HG03095 (cell line): Measurements from ENCODE around the gene SFRP2.

Source experiments
- ATAC-seq: cut with Tn5 transposase; IDR thresholded peaks from one replicate; pipeline ENCODE4 v1.9.1; 2021; ENCODE audit warnings: moderate library complexity; ENCODE audit not compliant: unreplicated experiment

SFRP2 gene

DNA sequence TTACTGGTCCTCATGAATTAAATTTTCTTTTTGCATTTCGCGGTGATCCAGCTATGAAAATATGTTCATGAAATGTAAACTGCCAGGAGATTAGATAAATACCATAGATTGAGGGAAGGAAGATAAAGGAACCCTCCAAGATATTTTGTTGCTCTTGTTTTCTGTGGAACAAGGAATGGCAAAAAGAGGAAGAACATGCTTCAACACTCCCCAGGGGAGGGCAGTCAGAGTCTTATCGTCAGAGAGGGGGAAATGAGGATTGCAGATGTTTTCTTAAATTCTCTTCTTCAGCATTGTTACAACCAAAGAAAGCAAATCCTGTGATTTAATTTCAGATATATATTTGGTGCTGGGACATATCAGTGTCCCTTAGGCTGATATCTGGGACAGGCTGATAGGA is 9.5 kb upstream of the SFRP2 start:
- ATAC-seq, result no peak

DNA sequence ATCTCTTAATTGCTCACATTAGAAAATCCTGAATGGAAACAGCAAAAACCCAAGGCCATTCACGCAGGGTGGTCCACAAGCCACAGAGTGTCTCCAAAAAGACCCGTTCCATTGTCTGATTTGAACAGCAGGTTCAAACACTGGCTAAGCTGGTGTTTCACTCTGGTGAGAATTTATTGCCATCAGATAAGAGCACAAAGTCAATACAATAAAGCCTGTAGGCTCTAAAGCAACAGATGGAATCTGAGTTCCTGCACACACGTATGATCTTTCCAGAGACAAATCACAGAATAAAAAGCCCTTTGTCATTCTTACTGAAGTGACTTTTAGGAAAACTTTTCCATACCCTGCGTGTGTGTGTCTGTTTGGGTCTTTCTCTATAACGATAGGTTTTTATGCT is 5.1 kb upstream of the SFRP2 start:
- ATAC-seq, result no peak

DNA sequence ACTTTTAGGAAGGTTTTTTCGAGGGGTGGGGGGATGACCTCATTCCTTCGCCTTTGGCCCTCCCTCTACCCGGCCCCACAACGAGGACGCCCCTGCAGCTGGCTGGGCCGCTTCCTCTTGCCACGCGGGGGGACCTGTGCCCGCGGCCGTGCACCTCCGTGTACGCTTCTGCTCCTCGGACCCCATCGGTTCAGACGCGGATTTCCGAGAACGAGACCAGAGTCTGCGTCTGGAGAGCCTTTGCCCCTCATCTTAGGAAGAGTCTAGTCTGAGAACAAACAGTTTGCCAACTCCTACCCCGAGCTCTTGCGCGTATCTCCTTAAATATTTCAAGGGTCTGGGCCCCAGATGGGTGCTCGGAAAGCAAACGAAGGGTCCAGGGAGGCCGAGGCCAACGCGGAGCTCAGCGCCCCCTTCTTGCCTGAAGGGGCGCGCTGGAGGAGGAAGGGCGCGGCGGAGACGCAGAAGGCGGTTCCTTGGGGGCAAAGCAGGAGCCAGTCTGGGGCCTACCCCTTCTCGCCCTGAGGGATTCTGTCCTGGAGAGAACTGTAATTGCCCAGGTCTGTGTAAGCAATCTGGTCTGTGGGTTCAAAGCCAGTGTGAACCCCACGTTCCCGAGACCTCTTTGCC is 3.9 kb upstream of the SFRP2 start:
- no peak for ATAC-seq

DNA sequence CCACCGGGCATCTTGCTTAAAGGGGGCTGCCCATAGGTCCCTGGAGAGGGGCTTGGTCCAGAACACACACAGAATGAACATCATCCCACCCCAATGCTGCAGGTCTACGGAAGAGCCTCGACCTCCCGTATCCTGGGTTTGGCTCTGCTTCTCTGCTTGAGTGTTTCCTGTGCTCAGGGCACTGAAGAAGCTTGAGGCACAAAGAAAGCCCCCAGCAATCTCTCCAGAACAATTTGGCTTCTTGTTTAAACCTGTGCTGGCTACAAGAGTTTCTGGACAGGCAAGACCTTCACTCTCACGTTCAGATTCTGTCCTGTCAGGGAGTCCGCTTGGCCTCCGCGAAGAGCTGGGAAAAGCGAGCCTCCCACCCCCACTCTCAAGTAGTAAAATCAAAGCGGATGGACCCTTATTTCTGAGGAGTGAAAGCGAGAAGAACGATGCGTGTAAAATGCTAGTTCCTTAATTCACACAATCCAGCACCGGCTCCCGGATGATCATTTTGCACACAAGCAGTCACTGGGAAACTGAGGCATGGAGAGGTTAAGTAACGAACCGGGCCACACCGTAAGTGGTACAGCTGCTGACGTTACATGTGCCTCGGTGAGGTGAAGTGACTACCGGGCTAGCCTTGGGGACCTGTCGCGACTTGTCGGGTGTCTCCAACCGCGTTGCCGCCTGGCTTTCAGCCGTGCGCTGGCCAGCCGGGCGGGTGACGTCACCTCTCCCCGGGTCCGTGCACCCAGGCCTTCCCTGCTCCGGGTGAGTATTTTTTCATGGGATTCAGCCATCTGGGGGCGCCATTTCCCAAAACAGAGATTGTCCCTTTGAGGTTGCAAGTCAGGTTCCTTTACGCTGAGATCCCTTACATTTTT is 3.1 kb upstream of the SFRP2 start:
- no peak for ATAC-seq

DNA sequence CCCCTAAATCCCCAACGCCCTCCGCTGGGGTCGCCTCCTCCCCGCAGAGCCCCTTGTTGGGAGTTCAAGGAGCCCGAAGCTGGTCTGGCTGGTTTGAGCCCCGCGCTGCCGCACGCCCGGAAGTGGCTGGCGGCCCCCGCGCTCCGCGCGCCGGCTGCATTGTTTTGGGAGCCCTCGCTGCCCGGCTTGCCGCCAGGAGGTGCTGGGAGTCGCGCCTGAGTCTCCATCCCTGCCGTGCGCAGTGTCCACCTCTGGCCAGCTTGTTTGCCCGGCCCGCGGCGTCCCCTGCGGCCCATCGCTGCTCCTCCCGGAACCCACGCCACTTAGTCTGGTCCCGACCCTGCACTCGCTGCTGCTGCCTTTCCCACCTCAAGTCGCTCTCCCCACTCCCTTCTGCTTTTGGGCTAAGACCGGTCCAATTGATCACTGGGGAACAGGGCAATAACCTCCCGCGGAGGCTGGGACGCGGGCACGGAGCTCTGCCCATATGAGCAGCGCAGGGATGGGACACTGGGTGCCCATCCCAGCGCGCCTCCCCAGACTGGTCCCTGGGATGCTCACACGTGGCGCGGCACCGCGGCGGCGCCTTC is 2.2 kb upstream of the SFRP2 start:
- no peak for ATAC-seq

DNA sequence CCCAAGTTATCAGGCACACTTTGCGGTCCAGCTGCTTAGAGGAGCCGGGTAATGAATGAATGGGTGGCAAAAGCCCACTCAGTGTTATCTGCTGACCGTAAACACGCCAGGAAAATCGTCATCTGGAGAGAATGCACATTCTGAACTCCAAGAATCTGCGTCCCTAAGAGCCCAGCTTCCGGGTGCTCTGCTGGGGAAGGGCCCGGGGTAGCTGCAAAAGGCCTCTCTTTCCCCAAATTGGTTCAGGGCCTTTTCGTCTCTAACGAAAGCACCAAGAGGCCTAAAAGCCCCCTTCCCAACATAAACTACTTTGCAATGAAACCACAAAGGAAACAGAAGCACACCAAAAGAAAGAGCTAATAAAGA is 1.6 kb upstream of the SFRP2 start:
- no peak for ATAC-seq

DNA sequence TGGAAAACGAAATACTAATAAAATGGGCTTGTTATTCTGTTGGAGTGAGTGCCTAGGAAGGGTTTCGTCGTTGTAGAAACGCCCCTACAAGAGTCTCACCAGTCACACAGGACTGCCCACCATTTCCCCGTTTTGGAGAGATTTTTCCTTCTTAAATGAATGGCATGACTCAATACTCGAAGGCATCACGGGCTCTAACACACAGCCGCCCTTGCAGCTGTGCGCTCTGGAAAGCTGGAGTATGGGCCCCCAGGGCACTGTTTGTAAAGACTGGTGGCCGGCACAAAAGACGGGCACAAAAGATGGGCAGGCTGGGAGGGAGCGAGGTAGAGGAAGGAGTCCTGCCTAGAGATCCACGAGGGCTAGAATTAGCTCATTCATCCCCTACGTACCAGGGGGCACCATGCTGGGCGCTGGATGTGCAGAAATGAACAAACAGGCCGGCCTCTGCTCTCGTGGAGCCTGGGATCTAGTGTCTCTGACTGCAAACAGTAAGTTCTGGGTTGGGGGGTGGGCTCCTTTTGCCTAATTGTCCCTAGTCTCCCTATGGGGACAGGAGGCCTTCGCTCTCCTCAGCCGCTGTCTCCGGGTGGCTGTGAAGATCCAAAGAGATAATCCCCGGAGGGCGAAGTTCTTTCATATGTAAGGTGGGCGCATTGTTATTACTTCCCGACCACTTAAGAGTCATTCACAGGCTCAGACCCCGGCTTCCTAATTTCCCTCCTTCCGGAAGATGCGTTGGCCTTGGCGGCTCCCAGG is 1.0 kb upstream of the SFRP2 start:
- no peak for ATAC-seq

DNA sequence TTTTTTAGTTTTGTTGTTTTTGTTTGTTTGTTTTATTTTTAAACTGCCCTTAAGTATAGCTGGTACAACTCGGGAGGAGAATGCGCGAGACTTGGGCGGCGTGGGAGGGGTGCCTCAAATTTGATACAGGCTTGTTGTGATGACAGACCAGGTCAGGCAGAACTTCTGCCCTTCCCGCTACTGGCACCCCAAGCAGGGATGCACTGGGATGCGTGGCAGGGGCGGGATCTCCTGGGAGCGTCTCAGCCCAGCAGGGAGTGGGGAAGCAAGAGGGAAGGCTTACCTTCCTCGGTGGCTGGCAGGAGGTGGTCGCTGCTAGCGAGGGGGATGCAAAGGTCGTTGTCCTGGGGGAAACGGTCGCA is 851 bp downstream of the SFRP2 start:
- no peak for ATAC-seq

DNA sequence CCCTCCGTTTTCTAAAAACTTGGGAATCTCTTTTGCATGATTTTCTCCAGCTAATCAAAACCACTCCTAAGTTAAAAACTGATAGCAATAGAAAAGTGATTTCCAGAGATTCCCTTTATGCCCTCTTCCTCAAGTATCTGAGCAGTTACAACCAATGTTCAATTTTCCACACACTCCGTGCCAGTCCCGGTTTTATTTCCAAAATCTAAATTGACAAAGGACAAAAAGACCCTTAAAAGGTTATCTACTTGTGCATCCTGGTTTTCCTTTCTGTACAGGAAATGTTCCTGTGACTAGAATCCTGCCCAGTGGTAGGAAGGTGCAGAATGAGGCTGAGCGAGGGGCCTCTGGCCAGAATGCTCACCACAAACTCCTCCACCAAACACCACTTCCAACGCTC is 1.3 kb downstream of the SFRP2 start:
- ATAC-seq, result no peak

DNA sequence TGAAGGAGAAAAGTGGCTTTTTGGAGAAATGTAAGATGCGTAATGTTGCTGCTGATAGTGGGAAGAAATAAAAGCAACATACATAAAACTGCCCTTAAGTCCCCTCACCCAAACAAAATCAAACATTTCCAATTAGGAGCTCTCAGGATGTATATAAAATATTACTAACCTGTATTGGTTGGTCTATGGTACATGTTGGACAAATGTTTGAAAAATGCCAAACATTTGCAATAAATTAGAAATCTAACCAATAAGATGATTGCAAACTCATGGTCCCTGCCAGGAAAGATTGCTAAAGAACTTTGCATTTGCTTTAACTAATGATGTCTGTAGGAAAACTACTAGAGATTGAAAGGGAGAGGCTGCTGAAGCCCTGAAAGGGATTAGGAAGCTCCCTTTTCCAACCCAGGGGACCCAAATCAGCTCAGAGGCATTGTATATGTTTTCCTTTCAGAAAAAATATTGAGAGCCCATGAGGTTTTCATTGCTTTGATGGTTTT is 1.8 kb downstream of the SFRP2 start:
- no peak for ATAC-seq

DNA sequence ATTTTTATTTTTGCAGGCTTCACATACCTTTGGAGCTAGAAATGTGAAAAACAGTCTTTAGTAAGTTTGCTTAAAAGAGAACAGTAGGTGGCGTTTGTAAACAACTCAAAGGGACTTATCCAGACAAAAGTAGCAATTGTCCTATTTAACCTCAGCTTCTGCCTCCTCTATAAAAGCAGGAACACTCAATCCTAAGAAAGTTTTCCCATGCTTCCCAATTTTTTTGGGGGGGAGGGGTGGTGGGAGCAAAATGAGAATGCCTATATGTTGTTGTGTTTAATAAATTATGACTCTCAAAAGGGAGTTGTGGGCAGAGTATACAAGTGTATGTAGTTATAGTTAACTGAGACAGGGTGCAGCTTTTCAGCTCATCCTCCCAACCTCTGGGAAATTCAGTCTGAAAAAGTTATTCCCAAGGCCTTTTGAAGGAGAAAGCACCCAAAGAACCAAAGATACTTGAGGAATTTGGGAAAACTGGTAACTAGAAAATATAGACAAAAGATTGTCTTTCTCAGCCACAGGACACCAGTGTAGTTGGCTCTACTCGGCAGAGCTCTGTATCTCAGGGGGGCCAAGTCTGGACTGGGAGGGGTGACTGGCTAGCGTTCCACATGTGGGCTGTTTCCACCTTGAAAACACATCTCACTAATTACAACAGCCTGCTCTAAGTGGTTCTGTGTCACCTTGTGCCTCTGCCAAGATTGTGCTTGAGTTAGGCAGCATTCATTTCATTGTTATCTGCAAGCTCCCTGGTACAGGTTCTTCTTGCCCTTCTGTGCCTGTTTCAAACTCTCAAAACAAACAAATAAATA is 2.8 kb downstream of the SFRP2 start:
- ATAC-seq, result no peak

DNA sequence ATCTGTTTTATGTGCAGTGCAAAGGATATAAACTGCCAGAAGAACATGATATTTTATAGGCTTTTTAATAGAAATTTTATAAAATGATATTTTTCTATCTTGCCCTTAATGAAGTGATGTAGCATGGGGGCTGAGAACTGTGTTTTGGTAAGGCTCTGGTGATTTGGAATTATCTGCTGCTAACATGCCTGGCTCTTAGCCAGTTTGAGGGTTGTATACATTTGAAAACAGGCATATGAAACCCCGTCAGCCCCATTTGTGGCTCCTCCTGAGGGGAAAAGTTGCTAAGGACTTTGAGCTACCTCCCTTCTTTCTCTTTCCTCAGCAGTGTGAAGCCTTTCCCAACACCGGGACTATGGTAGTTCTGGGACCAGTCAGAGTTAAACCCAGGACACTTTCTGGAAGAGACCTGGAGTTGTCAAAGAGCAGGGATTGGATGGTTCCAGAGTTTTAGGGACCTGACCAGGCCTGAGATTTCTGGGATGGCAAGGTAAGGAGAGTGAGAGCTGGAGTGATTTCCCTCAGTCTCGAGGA is 4.7 kb downstream of the SFRP2 start:
- no peak for ATAC-seq

DNA sequence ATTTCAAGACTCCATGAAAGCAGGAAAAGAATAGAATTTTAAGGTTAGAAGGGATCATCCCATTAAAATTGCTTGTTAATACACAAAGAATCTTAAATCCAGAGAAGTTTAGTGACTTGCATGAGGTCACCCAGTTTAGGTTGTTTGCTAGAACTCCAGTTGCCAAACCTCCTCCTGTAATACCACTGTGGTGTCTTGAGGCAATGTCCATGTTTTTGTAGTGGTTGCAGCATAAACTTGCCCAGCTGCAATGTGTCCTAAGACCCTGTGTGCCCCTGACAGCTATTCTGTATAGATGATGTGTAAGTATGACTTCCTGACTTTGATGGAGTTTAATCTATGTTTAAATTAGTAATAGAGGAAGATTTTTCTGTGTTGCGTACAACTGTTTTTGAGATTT is 6.3 kb downstream of the SFRP2 start:
- no peak for ATAC-seq

DNA sequence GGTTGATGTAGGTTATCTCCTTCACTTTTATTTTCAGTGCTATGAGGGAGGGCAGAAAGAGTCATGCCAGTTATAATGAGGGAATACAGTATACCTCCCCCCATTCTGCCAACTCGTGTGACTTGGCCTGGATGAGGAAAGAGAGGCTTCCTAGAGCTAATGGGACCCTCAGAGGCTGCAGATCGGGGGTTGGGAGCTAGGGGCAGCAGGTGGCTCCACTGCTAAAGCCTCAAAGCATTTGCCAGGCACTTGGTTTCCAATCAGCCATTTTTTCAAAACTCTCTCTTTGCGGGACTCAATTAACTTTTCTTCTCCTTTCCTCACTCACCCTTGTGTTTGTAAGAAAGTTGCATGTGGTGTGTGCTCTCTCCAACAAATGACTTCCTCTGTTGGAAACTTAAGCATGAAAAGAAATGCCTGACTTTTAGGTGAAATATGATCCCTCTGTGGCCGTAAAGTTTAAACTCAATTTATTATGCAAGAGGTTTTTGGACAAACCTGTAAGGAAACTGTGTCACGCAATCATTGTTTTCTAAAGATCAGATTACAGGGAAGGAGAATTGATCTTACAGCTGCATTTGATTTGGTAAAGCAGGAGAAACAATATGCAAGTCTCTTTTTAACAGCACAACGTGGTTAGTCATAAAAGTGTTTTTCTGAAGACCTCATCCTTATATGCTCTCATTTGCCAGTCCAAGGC is 7.0 kb downstream of the SFRP2 start:
- ATAC-seq, result no peak

DNA sequence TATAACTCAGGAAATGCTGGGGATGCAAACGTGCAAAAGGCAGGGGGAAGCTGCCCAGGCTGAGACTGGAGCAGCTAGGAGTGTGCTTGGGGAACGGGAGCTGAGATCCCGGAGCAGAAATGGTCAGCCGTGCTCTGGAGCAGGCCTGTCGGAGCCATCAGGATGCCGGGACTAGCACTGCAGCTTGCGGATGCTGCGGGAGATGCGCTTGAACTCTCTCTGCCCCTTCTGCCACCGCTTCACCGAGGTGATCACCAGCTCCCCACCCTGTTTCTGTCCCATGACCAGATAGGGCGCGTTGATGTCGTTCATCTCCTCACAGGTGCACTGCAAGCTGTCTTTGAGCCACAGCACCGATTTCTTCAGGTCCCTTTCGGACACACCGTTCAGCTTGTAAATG is 7.6 kb downstream of the SFRP2 start:
- ATAC-seq, result no peak

DNA sequence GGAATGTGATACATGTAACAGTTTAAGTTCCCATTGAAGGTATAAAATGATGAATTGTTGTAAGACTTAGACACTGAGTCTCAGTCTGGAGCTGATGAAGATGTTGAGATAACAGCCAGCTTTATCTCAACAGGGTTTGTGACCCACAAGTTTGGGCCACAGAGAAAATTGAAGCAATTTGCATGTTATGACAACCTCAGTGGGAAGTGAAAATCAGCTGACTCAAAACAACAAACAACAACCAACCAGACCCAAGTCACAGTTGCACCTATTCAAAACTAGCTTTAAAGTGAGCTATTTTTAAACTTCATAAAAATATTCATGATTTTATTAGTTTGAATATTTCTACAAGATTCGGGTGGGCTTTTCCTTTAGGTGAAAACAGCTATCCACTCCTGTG is 8.0 kb downstream of the SFRP2 start:
- no peak for ATAC-seq

DNA sequence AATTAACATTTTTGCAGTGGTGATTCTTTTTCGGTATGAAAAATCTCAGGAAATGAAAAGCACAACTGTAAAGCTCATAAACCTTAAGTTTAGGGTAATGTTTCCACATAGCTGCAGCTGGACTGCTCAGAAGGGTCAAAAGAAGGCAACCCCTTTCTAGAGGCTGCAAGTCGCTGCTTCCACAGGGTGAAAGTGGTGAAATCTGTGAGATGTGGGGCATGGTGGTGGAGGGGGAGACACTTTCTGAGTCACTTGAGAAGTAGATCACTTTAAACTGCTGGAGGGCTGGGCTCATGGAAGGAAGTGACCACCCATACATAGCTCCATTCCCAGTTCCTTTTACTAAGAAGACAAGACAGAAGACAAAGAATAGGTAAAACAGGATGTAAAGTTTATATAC is 8.7 kb downstream of the SFRP2 start:
- ATAC-seq, result no peak

DNA sequence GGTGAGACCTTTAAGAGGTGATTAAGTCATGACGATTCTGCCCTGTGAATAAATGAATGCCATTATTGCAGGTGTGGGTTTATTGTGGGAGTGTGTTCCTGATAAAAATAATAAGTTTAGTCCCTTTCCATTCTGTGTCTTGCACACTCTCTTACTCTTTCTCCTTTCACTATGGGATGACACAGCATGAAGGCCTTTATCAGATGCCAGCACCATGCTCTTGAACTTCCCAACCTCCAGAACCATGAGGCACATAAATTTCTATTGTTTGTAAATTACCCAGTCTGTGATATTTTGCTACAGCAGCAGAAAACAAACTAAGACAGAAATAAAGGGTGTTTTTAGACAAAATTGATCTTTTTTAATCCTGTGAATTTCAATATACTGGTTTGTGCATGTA is 10.5 kb downstream of the SFRP2 start:
- ATAC-seq, result no peak

DNA sequence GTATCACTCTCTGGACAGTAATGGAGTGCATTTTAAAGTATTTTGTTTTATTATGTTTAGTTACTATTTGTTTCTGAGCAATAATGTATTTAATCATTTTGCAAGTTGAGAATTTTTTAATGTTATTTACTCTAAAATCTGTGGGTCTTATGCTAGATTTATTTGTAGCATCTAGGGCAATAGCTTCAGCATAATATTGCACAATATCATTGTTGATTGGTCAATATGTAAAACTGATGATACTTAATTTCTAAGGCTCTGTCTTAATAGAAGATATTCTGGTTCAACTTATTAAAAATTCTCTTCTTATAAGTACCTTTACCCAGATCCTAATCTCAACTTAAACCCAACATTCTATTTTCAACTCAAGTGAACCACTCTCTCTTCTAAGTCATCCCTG is 11.5 kb downstream of the SFRP2 start:
- no peak for ATAC-seq

DNA sequence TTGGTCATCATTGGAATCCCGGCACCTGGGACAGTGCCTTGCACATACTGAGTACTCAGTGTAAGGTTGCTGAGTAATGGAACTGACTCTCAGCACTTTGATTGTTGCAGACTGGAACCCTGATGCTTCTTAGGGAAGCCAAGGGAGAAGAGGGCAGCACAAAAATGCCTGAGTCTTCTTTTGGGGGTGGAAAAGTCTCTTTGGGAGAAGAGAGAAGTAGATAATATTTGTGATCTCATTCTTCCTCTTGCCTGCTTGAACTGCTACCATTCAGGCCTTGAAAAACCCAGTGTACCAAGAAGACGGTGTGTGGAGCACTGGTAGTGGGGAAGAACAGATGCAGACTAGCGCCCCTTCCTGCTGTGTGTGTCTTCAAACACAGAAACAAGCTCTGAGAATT is 12.3 kb downstream of the SFRP2 start:
- no peak for ATAC-seq
